PC-9 (cell line): ENCODE results near the gene MVB12B.

Source experiments
- EZH2 ChIP-seq: fragments of 200-600 bp; sonication (generic); IDR thresholded peaks from 2 replicates; pipeline ENCODE4 v1.8.0; 2017; ENCODE audit warnings: antibody characterized with exemption, low read depth
- TF ChIP-seq, protein P1 (sequence below): fragments of 200-600 bp; sonication (generic); conservative IDR thresholded peaks from 2 replicates; pipeline ENCODE4 v1.6.1; 2017; ENCODE audit warnings: mixed run types, antibody characterized with exemption, mild to moderate bottlenecking, moderate library complexity

DNA sequence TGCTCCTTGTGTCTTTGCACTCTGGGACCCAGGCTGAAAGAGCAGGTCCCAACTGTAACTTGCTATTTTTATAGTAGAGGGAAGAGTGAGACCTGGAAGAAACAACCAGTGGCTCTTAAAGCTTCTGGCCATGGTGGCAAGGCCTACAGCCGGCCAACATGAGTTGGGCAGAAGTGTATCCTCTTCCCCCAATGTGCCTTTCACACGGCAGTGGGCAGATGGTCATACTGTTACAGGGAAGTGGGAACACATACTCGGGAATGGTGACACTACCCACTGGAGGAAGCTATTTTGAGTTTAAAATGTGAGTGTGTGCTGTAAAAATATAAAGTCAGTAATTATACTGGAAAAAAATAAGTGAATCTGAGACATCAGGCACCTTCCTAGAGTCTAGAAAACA lies 116.0 kb downstream of the MVB12B start:
- TF ChIP-seq, protein P1, sequence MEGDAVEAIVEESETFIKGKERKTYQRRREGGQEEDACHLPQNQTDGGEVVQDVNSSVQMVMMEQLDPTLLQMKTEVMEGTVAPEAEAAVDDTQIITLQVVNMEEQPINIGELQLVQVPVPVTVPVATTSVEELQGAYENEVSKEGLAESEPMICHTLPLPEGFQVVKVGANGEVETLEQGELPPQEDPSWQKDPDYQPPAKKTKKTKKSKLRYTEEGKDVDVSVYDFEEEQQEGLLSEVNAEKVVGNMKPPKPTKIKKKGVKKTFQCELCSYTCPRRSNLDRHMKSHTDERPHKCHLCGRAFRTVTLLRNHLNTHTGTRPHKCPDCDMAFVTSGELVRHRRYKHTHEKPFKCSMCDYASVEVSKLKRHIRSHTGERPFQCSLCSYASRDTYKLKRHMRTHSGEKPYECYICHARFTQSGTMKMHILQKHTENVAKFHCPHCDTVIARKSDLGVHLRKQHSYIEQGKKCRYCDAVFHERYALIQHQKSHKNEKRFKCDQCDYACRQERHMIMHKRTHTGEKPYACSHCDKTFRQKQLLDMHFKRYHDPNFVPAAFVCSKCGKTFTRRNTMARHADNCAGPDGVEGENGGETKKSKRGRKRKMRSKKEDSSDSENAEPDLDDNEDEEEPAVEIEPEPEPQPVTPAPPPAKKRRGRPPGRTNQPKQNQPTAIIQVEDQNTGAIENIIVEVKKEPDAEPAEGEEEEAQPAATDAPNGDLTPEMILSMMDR, result no peak
- TF ChIP-seq EZH2, result no peak
